HCT116 (cell line): Measurements from ENCODE around the gene SYNC. TPM values are rescaled to one million over a fixed set of nuclear protein-coding genes. Genes with fewer than 3 reads are reported as not detected.

Source experiments
- ATAC-seq: fragments of 200-7000 bp; cut with Tn5 transposase; 2 replicates; pipeline ENCODE4 v1.9.1; 2020; ENCODE audit warnings: mild to moderate bottlenecking, moderate library complexity
- BruUV-seq: library from RNA; stranded (reverse); fragments of 400-500 nt; replicated peaks from 2 replicates; lab custom pipeline; 2021; lab: Mats Ljungman, UMichigan
- CTCF ChIA-PET: fragments of 300-600 bp; sonication (Branson Sonifier 250); formaldehyde crosslinking; loops from one replicate; lab custom pipeline; 2021; ENCODE audit warnings: antibody characterized with exemption; lab: Charles Lee
- POLR2A ChIA-PET: fragments of 300-600, 350-600 bp; sonication (Branson Sonifier 250); formaldehyde crosslinking; loops from one replicate; lab custom pipeline; 2021; ENCODE audit warnings: antibody characterized with exemption; lab: Charles Lee
- RAD21 ChIA-PET, 2 experiments: fragments of 300-600 bp; sonication (Branson Sonifier 250); formaldehyde crosslinking; loops; one replicate each; lab custom pipeline; 2023; ENCODE audit warnings: low total read pairs in 2 of 2; ENCODE audit not compliant: uncharacterized antibody in 2 of 2, unreplicated experiment in 2 of 2, low non-redundant PET in 1 of 2; lab: Charles Lee
- DNase-seq: peaks from one replicate; pipeline ENCODE4 v3.0.0-alpha.2; 2010; ENCODE audit warnings: low read depth, low spot score
- H2AFZ ChIP-seq: fragments of 200-600 bp; shearing (Covaris generic), sonication (generic); 2 replicates; pipeline ENCODE4 v1.6.1; 2017; ENCODE audit warnings: low read depth, mixed run types, mixed read lengths, antibody characterized with exemption, low read length; ENCODE audit not compliant: poor library complexity, severe bottlenecking
- H3K27ac ChIP-seq: 2 replicates; pipeline ENCODE4 v1.5.1; 2012; ENCODE audit warnings: low read depth, low read length
- H3K27me3 ChIP-seq: fragments of 200-600 bp; sonication (generic); 2 replicates; pipeline ENCODE4 v1.6.1; 2016; ENCODE audit warnings: mixed run types, low read length, mixed read lengths; ENCODE audit not compliant: insufficient read depth
- H3K36me3 ChIP-seq, 2 experiments: fragments of 200-500 bp in 1 of 2; fragments of 200-600 bp in 1 of 2; sonication (Bioruptor generic) in 1 of 2; sonication (generic) in 1 of 2; 2 replicates each; pipeline versions ENCODE4 v1.5.1 to v1.6.1; 2014 to 2016; ENCODE audit warnings: low read length in 2 of 2, inconsistent platforms in 1 of 2, mixed read lengths in 1 of 2, mixed run types in 1 of 2; ENCODE audit not compliant: insufficient read depth in 2 of 2, control insufficient read depth in 1 of 2
- H3K4me1 ChIP-seq, 2 experiments: fragments of 200-600 bp in 1 of 2; sonication (generic) in 1 of 2; 2 replicates each; pipeline versions ENCODE4 v1.5.1 to v1.6.1; 2012 to 2017; ENCODE audit warnings: low read length in 2 of 2, inconsistent platforms in 1 of 2, mild to moderate bottlenecking in 1 of 2, mixed read lengths in 1 of 2, mixed run types in 1 of 2, moderate library complexity in 1 of 2; ENCODE audit not compliant: insufficient read depth in 2 of 2, control insufficient read depth in 1 of 2
- H3K4me2 ChIP-seq: fragments of 200-600 bp; sonication (generic); 2 replicates; pipeline ENCODE4 v1.6.1; 2017; ENCODE audit warnings: mixed run types, low read length, mixed read lengths
- H3K4me3 ChIP-seq, 2 experiments: fragments of 200-600 bp in 1 of 2; sonication (generic) in 1 of 2; replicated peaks in 1 of 2; 2 replicates each; pipeline ENCODE4 v1.5.1; 2011 to 2016; ENCODE audit warnings: low read length in 2 of 2, control low read depth in 1 of 2, low read depth in 1 of 2, mild to moderate bottlenecking in 1 of 2, mixed read lengths in 1 of 2, mixed run types in 1 of 2
- H3K79me2 ChIP-seq: fragments of 200-600 bp; sonication (generic); 2 replicates; pipeline ENCODE4 v1.6.1; 2017; ENCODE audit warnings: mild to moderate bottlenecking, mixed run types, low read length, moderate library complexity, mixed read lengths; ENCODE audit not compliant: insufficient read depth
- H3K9ac ChIP-seq: fragments of 200-600 bp; sonication (generic); 2 replicates; pipeline ENCODE4 v1.6.1; 2016; ENCODE audit warnings: low read length, mixed read lengths
- H3K9me2 ChIP-seq: fragments of 200-600 bp; sonication (generic), shearing (Covaris generic); 2 replicates; pipeline ENCODE4 v1.6.1; 2017; ENCODE audit warnings: mixed run types, mild to moderate bottlenecking, moderate library complexity; ENCODE audit not compliant: insufficient read depth
- H3K9me3 ChIP-seq, 2 experiments: fragments of 200-500 bp in 1 of 2; fragments of 200-600 bp in 1 of 2; sonication (Bioruptor generic) in 1 of 2; sonication (generic) in 1 of 2; 2 replicates each; pipeline ENCODE4 v1.6.1; 2014 to 2017; ENCODE audit warnings: low read length in 2 of 2, mixed read lengths in 2 of 2, inconsistent platforms in 1 of 2, low read depth in 1 of 2, mild to moderate bottlenecking in 1 of 2, mixed run types in 1 of 2, moderate library complexity in 1 of 2; ENCODE audit not compliant: control insufficient read depth in 1 of 2, insufficient read depth in 1 of 2
- H4K20me1 ChIP-seq: fragments of 200-600 bp; sonication (generic), shearing (Covaris generic); 2 replicates; pipeline ENCODE4 v1.6.1; 2017; ENCODE audit warnings: mixed run types, mild to moderate bottlenecking, moderate library complexity; ENCODE audit not compliant: insufficient read depth
- CBX3 ChIP-seq: IDR thresholded peaks from 2 replicates; pipeline ENCODE4 v1.6.1; 2012; ENCODE audit warnings: low read depth
- CEBPB ChIP-seq: IDR thresholded peaks from 2 replicates; pipeline ENCODE4 v1.6.1; 2012; ENCODE audit warnings: low read depth
- EGR1 ChIP-seq: IDR thresholded peaks from 2 replicates; pipeline ENCODE4 v1.6.1; 2012; ENCODE audit warnings: low read depth
- ELF1 ChIP-seq: IDR thresholded peaks from 2 replicates; pipeline ENCODE4 v1.6.1; 2012; ENCODE audit warnings: low read depth, borderline replicate concordance
- EZH2 ChIP-seq: fragments of 200-600 bp; sonication (generic); IDR thresholded peaks from 2 replicates; pipeline ENCODE4 v1.6.1; 2017; ENCODE audit warnings: antibody characterized with exemption, mixed run types
- JUND ChIP-seq: IDR thresholded peaks from 2 replicates; pipeline ENCODE4 v1.6.1; 2012
- POLR2A ChIP-seq: IDR thresholded peaks from 2 replicates; pipeline ENCODE4 v1.7.0; 2011; ENCODE audit warnings: borderline replicate concordance; ENCODE audit not compliant: insufficient read depth, insufficient read length; ENCODE audit errors: extremely low read depth
- POLR2AphosphoS5 ChIP-seq: IDR thresholded peaks from 2 replicates; pipeline ENCODE4 v1.6.1; 2011; ENCODE audit warnings: mild to moderate bottlenecking, low read depth, low read length, moderate library complexity
- RAD21 ChIP-seq: IDR thresholded peaks from 2 replicates; pipeline ENCODE4 v1.6.1; 2012; ENCODE audit warnings: low read depth, mild to moderate bottlenecking
- REST ChIP-seq: IDR thresholded peaks from 2 replicates; pipeline ENCODE4 v1.6.1; 2012; ENCODE audit warnings: low read depth
- SIN3A ChIP-seq: IDR thresholded peaks from 2 replicates; pipeline ENCODE4 v1.6.1; 2012; ENCODE audit warnings: low read depth
- SP1 ChIP-seq: IDR thresholded peaks from 2 replicates; pipeline ENCODE4 v1.6.1; 2012; ENCODE audit warnings: low read depth
- SRF ChIP-seq: IDR thresholded peaks from 2 replicates; pipeline ENCODE4 v1.6.1; 2012; ENCODE audit warnings: low read depth
- TCF7L2 ChIP-seq: IDR thresholded peaks from 2 replicates; pipeline ENCODE4 v1.7.0; 2011; ENCODE audit warnings: borderline replicate concordance, inconsistent platforms; ENCODE audit not compliant: insufficient read depth, insufficient read length; ENCODE audit errors: extremely low read depth
- YY1 ChIP-seq: IDR thresholded peaks from 2 replicates; pipeline ENCODE4 v1.6.1; 2011; ENCODE audit warnings: low read length, low read depth, moderate library complexity, mild to moderate bottlenecking; ENCODE audit not compliant: insufficient replicate concordance; ENCODE audit errors: extremely low read depth
- ZBTB33 ChIP-seq: IDR thresholded peaks from 2 replicates; pipeline ENCODE4 v1.6.1; 2011; ENCODE audit warnings: mild to moderate bottlenecking, low read length, moderate library complexity; ENCODE audit not compliant: insufficient replicate concordance; ENCODE audit errors: extremely low read depth
- ZNF274 ChIP-seq: fragments of 200-500 bp; sonication (Bioruptor generic); IDR thresholded peaks from 2 replicates; pipeline ENCODE4 v1.6.1; 2014; ENCODE audit warnings: mild to moderate bottlenecking, low read depth, low read length, inconsistent platforms
- intact Hi-C: fragments of 100-400 bp; cut with micrococcal nuclease; formaldehyde crosslinking; loops from 2 replicates; pipeline ENCODE4 v1.10.0; 2022
- total RNA-seq: library from RNA; stranded (reverse); gene quantifications from one replicate; pipeline ENCODE4 v1.2.1, GENCODE V29; 2021; ENCODE audit not compliant: unreplicated experiment
- TF ChIP-seq, protein P1 (sequence below): IDR thresholded peaks from 2 replicates; pipeline ENCODE4 v1.6.1; 2012
- TF ChIP-seq, protein P2 (sequence below), 3 experiments: fragments of 200-600 bp in 1 of 3; sonication (generic) in 1 of 3; IDR thresholded peaks in 2 of 3; conservative IDR thresholded peaks in 1 of 3; 2 replicates each; pipeline ENCODE4 v1.5.1; 2012 to 2017; ENCODE audit warnings: low read depth in 2 of 3, low read length in 2 of 3, antibody characterized with exemption in 1 of 3, borderline replicate concordance in 1 of 3, control low read depth in 1 of 3, mild to moderate bottlenecking in 1 of 3, mixed read lengths in 1 of 3, mixed run types in 1 of 3, moderate library complexity in 1 of 3; ENCODE audit not compliant: insufficient read depth in 1 of 3

Gene SYNC
- total RNA-seq, 1 experiment from 2014 or later: 1.3 TPM

DNA sequence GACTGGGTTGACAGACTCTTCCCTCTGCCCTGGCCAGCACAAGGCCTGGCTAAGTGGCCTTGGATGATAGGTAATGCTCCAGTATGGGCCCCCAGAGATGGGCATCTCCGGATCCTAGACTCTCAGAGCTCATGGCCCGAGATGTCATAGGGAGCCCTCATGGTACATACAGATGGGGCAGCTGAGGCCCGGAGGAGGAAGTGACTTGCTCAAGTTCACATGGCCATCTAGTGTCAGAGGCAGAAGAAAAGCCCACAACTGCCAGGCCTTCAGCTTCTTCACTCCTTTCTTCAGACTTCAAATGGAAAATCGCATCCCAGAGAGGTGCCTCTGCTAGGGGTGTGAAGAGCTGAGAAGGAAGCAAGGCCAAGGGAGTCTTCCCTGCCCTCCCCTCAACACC, 46.8 kb upstream of the SYNC start:
- no peak for TF ChIP-seq CEBPB
- TF ChIP-seq TCF7L2: no peak
- TF ChIP-seq, protein P1, sequence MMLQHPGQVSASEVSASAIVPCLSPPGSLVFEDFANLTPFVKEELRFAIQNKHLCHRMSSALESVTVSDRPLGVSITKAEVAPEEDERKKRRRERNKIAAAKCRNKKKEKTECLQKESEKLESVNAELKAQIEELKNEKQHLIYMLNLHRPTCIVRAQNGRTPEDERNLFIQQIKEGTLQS: no peak
- TF ChIP-seq ZNF274: no peak
- no peak for TF ChIP-seq POLR2A
- no peak for TF ChIP-seq SP1
- TF ChIP-seq POLR2AphosphoS5: no peak
- no peak for TF ChIP-seq SRF
- TF ChIP-seq RAD21: no peak
- TF ChIP-seq ELF1: no peak
- TF ChIP-seq REST: no peak
- no peak for TF ChIP-seq YY1
- TF ChIP-seq, protein P2, sequence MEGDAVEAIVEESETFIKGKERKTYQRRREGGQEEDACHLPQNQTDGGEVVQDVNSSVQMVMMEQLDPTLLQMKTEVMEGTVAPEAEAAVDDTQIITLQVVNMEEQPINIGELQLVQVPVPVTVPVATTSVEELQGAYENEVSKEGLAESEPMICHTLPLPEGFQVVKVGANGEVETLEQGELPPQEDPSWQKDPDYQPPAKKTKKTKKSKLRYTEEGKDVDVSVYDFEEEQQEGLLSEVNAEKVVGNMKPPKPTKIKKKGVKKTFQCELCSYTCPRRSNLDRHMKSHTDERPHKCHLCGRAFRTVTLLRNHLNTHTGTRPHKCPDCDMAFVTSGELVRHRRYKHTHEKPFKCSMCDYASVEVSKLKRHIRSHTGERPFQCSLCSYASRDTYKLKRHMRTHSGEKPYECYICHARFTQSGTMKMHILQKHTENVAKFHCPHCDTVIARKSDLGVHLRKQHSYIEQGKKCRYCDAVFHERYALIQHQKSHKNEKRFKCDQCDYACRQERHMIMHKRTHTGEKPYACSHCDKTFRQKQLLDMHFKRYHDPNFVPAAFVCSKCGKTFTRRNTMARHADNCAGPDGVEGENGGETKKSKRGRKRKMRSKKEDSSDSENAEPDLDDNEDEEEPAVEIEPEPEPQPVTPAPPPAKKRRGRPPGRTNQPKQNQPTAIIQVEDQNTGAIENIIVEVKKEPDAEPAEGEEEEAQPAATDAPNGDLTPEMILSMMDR (IDR thresholded peaks at IDR 0.05 in 2 of 3, conservative IDR thresholded peaks at IDR 0.05 in 1 of 3; ENCODE audit: borderline replicate concordance in 1 of 3, insufficient read depth in 1 of 3, low read depth in 2 of 3, low read length in 2 of 3): no peak
- no peak for TF ChIP-seq CBX3
- no peak for TF ChIP-seq ZBTB33
- no peak for TF ChIP-seq EZH2
- TF ChIP-seq SIN3A: no peak
- no peak for TF ChIP-seq JUND
- TF ChIP-seq EGR1: no peak
- Histone ChIP-seq H3K36me3 (peaks cover 0 to 6% of the 10 kb centered on the region in 2 experiments; a peak in 1 of 4 replicates), H3K9me3 (no peaks in the 10 kb centered on the region), H3K4me3 (no peak overlapping the region), H3K9me2 (no peaks in the 10 kb centered on the region), H3K27ac (no peak overlapping the region), H2AFZ (no peak overlapping the region), H3K4me2 (no peak overlapping the region), H3K9ac (no peak overlapping the region), H4K20me1 (no peaks in the 10 kb centered on the region), H3K4me1 (peaks cover 19 to 35% of the 10 kb centered on the region in 2 experiments; a peak in 3 of 4 replicates), H3K79me2 (peaks cover 65% of the 10 kb centered on the region), H3K27me3 (no peaks in the 10 kb centered on the region)
- ChIA-PET RAD21 (no interaction called here), CTCF (interaction anchor here (1.7 kb wide), 1 partner anchor 24 kb away, joined by 4 read pairs; no protein-coding TSS in a partner anchor), POLR2A (no interaction called here)
- intact Hi-C loops: no loop called here
- BruUV-seq: no TSS peak
- DNase-seq (no peak), ATAC-seq (no peak)
